OCI-LY1 (cell line): ENCODE measurements around the gene FOXJ3.

Experiments used
- EZH2 ChIP-seq: fragments of 200-600 bp; sonication (generic), shearing (Covaris generic); IDR thresholded peaks from 2 replicates; pipeline ENCODE4 v1.8.0; 2017; ENCODE audit warnings: borderline replicate concordance, mixed run types, mild to moderate bottlenecking, antibody characterized with exemption, low read length, moderate library complexity, mixed read lengths
- TF ChIP-seq, protein P1 (sequence below): fragments of 200-600 bp; sonication (generic), shearing (Covaris generic); IDR thresholded peaks from 2 replicates; pipeline ENCODE4 v1.5.1; 2017; ENCODE audit warnings: mild to moderate bottlenecking, antibody characterized with exemption, low read length, moderate library complexity, mixed read lengths

DNA sequence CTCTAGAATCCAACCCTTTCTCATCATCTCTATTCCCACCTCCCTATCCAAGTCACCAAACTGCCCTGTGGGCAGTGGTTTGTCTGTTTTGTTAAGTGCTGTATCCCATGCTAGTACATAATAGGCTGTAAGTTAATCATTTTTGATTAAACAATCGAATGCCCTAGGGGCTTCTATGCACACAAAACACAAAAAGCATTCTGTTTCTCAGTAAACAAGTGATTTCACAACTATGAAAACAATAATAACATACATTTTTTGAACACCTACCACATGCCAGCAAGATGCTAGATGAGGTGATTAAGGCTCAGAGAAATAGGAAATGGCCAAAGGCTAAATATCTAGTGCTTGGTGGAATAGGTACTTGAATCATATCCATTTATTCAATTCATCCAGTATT is 186.9 kb downstream of the FOXJ3 start:
- TF ChIP-seq, protein P1, sequence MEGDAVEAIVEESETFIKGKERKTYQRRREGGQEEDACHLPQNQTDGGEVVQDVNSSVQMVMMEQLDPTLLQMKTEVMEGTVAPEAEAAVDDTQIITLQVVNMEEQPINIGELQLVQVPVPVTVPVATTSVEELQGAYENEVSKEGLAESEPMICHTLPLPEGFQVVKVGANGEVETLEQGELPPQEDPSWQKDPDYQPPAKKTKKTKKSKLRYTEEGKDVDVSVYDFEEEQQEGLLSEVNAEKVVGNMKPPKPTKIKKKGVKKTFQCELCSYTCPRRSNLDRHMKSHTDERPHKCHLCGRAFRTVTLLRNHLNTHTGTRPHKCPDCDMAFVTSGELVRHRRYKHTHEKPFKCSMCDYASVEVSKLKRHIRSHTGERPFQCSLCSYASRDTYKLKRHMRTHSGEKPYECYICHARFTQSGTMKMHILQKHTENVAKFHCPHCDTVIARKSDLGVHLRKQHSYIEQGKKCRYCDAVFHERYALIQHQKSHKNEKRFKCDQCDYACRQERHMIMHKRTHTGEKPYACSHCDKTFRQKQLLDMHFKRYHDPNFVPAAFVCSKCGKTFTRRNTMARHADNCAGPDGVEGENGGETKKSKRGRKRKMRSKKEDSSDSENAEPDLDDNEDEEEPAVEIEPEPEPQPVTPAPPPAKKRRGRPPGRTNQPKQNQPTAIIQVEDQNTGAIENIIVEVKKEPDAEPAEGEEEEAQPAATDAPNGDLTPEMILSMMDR = no peak
- no peak for TF ChIP-seq EZH2
